Upper lobe of left lung (tissue), 4 donors: Measurements from ENCODE around the gene MANEA.
"Not testable (repeated sequence)": the region's sequence is repeated elsewhere in the genome, so short reads cannot be mapped to it uniquely, and the experiment has no call there.

Source experiments
- EP300 ChIP-seq, 4 donors: sonication (generic); formaldehyde crosslinking; IDR thresholded peaks; one replicate each; pipeline ENCODE4 v1.5.1; 2017; ENCODE audit warnings: antibody characterized with exemption in 4 of 4, control low read depth in 2 of 4
- POLR2A ChIP-seq, 4 donors: fragments of 450-650 bp; IDR thresholded peaks; one replicate each; pipeline ENCODE4 v1.5.1; 2016 to 2017; ENCODE audit warnings: antibody characterized with exemption in 4 of 4, mild to moderate bottlenecking in 2 of 4
- POLR2AphosphoS5 ChIP-seq, 2 donors: sonication (generic); formaldehyde crosslinking; IDR thresholded peaks; one replicate each; pipeline ENCODE4 v1.5.1; 2017; ENCODE audit warnings: antibody characterized with exemption in 2 of 2
- TF ChIP-seq, protein P1 (sequence below), 6 experiments: fragments of 450-650 bp in 4 of 6; fragments of 200-600 bp in 2 of 6; sonication (generic) in 2 of 6; IDR thresholded peaks; one replicate each; pipeline ENCODE4 v1.5.1; 2016 to 2019; ENCODE audit warnings: antibody characterized with exemption in 6 of 6

DNA sequence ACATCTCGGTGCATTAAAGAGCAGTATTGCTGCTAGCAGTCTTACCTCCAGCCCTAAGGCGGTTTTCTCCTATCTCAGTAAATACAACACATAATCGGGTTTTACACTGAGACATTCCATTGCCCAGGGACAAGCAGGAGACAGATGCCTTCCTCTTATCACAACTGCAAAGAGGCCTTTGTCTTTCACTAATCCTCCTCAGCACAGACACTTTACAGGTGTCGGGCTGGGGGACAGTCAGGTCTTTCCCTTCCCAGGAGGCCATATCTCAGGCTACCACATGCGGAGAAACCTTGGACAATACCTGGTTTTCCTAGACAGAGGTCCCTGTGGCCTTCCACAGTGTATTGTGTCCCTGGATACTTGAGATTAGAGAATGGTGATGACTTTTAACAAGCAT is 16.4 kb upstream of the MANEA start:
- TF ChIP-seq, protein P1, sequence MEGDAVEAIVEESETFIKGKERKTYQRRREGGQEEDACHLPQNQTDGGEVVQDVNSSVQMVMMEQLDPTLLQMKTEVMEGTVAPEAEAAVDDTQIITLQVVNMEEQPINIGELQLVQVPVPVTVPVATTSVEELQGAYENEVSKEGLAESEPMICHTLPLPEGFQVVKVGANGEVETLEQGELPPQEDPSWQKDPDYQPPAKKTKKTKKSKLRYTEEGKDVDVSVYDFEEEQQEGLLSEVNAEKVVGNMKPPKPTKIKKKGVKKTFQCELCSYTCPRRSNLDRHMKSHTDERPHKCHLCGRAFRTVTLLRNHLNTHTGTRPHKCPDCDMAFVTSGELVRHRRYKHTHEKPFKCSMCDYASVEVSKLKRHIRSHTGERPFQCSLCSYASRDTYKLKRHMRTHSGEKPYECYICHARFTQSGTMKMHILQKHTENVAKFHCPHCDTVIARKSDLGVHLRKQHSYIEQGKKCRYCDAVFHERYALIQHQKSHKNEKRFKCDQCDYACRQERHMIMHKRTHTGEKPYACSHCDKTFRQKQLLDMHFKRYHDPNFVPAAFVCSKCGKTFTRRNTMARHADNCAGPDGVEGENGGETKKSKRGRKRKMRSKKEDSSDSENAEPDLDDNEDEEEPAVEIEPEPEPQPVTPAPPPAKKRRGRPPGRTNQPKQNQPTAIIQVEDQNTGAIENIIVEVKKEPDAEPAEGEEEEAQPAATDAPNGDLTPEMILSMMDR (IDR thresholded peaks at IDR 0.05): not testable (repeated sequence)
- TF ChIP-seq POLR2A, POLR2AphosphoS5, EP300 (IDR thresholded peaks at IDR 0.05): not testable (repeated sequence)
